ENCODE results near the gene NHSL2. TPM values are rescaled to one million over a fixed set of nuclear protein-coding genes. Genes with fewer than 3 reads are reported as not detected.

The NHSL2 gene
- total RNA-seq, 1 experiment from 2014 or later: 0.20 TPM

DNA sequence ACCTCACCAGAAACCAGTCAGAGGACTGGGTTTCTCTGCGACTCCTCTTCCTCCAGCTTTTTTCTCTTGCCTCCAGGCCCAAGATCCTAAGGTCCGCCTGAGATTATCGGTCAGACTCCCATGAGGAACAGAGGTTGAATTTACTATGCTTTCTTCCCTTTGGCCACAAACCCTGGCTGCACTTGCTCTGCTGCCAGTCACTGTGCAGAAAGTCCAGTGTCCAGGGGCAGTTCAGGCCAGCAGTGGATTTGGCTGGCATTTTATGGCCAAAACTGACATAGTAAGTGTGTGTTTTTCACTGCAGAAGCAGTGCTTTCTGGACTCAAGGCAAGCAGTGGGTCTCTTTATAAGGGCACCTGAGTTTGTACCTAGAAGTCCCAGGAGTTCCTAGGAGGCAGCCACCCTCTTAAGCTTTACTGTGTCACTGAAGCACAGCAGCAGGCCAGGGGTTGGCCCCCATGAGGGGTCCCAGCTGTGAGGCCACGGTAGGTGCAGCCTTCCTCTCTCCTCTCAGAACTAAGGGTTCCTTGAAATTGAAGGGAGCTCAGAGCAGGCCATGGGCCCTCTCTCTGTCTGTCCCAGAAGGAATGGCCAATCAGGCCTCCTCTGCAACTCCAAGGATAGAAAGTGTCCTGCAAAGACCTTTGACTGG, 217.7 kb downstream of the NHSL2 start:
- DNase-seq (ENCODE audit: low read depth): no peak

DNA sequence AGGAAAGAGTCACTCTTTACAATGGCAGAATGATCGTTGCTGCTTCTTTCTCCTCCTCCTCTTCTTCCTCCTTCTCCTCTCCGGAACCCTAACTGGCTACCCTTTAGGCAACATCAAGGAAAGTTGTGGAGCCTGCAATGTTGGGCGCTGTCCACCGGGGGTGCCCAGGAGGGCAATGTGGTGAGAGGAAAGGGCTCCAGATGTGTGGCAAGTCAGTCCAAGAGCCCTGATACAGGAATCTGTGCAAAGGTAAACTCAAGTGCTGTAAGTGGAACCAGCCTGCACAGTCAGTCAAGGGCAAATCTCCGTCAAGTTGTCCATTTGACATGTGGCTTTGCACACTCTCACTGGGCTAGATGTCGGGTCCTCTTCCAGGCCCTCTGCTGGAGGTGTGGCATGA, 218.2 kb downstream of the NHSL2 start:
- peak; percentile 34 for DNase-seq (ENCODE audit: low read depth)

DNA sequence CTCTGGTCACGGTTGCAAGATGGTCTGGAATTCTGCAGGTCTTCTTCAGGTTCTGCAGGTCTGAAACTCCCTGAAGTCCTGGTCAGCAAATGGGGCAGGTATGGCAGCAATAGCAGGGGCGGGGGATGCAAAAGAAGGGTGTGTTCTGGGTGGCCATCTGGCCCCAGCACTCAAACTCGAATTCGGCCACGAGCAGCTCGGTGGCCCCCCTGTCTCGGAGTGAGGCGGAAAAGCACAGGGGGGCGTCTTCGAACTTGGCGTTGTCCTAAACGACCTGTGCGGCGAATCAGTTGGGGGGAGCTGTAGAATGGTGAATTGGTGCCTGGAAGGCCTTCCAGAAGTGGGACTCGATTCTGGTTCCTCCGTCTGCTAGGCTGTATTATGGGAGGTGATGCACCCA, 219.0 kb downstream of the NHSL2 start:
- DNase-seq (ENCODE audit: low read depth): no peak

DNA sequence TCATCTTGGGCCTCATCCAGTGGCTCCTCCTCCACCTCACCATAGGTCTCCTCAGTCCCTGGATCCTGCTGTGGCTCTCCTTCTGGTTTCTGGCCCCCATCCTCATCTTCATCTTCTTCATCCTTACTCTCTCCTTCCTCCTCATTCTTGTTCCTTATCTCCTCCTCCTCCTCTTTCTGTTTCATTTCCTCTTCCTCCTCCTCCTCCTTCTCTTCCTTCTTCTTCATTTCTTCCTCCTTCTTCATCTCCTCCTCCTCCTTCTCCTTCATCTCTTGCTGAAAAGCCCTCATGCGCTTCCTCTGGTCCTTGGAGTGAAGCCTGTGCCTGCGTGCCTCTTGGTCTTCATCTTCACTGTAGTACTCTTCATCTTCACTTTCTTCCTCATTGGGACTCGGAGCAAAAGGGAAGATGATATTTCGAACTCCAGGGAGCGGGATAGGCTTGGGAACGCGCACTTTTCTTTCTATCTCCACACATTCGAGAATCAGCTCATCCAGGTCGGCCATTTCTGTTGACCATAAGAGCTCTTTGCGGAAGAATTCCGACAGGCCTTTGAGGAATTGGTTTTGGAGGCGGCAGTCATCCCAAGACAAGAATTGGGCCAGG, 219.6 kb downstream of the NHSL2 start:
- no peak for DNase-seq (ENCODE audit: low read depth)

DNA sequence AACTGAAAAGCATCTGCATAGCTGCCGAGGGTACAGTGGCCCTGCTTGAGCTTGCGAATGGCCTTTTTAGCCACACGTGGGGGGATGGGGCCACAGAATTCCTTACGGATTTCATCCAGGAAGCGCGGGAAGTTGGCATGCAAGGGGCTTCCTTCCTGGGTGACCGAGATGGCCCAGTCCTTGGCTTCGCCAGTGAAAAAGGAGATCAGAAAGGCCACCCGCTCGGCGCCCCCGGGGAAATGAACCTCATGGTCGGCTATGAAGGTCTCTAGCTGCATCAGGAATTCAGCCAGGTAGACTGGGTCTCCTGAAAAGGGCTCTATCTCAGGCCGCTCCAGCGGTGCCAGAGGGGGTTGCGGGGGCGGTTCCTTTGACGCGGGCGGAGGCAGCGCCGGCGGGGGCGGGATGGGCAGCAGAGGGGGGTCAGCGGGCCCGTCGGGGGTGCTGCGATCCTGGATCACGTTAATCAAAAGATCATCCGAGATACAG, 220.2 kb downstream of the NHSL2 start:
- no peak for DNase-seq (ENCODE audit: low read depth)

DNA sequence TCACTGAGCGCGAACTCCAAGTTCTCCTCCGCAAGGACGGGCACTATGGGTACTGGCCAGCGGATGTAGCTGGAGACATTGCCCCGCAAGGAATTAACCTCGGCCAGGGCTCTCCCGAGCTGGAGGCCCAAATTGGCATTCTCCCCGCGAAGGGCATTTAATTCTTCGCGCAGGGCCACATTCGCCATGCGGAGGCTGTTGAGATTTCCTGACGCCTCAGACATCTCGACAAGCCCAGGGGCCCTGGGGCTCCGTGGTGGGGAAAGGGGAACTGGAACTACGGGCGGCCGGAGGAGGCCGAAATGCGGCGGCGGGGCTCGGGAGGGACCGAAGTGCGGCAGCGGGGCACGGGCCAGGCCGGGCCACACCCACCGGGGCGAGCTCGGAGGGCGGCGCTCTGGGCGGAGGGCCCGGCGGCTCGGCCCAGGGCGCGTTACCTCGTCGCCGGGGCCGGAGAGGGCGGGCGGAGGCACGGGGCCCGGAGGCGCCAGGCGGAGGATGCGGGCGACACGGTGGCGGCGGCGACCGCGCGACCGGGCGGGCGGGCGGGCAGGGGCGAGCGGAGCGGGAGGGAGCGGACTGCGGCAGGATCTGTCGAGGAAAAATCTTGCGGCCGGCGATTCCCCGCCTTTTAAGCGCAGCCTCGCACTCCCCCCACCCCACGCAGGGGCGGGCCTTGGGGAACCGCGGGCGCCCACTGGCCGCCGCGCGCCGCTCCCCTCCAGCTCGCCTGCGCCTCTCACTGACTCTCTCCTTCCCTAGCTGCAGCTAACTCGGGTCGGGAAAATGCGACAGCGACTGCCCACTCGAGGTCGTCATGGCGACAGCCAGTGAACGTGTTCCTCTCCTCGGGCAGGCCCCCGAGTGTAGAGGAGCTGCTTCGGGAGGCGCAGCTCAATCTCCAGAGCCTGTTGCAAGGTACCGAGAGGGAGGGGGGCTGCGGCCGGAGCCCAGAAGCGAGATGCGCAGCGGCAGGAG, 221.0 kb downstream of the NHSL2 start, which contains the start of gene RTL5:
TSS of gene RTL5 (minus strand) at position 599 of the 978 bp plus-strand sequence.
- peak; percentile 82 for DNase-seq (ENCODE audit: low read depth)

DNA sequence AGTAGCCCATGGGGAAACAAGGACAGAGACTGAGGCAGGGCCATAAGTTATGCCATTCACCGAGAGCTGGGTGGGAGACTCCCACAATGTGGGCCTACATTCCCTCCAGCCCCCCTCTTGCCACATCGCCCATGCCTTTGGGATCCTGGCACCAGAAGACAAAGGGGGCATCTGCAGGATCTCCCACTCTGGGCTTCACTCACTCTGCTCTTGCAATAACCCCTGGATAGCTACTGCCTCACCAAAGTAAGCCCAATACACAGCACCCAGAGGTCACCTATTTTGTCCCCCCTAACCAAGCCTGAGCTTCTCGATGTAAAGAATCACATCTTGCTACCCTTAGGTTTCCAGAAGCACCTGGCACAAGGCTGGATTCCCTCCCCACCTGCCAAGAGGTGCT, 221.8 kb downstream of the NHSL2 start:
- no peak for DNase-seq (ENCODE audit: low read depth)

DNA sequence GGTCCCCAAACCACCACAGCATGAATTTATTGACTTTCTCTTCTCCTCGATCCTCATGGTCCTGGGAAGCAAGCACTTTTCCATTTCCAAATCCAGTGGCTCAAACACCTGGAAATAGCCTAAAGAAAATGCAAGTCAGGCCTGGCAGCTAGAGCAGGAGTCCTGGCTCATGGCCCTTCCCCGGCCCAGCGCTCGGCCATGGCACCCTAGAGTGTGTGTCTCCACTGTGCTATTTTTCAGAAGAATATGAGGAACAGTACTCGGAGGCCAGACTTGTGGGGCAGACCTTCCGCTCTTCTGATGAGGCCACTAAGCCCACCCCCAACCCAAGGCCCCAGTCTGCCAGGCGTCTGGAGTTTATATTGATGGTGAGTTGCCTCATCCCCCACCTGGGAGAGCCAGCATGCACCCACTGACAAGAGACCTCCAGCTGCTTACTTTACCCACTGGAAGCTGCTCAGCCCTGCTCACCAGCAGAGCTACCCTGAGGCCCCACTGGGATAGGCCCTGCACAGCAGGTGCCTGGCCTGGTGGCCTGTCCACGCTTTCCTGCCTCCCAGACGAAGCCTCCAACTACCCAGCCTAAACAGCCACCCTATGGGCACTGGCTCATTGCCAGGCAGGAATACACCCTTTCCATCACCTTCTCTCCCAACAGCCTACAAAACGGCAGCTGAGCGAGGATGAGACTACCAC, 223.4 kb downstream of the NHSL2 start:
- DNase-seq (ENCODE audit: low read depth): no peak

DNA sequence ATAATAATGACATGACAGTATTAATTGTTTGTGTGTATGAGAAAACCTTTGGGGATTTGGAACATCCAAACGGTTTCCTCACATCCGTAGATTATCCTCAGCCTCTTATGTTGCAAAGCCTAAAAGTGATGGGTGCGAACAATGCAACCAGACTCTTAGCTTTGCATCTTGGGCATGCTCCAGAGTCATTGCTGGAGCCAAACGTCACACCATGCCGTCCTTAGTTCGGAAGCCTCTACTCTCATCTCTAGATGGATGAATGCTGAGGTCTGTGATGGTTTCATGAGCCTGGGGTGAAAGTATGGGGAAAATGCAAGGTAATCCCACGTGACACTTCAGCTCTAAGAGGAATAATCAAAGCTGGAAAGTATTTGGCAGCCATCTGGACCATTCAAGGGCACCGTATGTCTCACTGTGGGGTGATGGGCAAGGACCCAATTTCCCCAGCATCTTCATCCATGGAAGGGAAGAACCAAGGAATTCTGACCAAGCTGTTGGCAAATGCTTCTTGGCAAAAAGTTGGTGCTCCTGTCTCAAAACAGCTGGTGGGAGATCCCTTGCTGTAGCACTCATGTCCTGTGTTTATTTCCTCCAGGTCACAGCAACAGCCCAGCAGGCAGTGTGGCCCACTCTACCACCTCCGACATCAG, 227.3 kb downstream of the NHSL2 start:
- DNase-seq (ENCODE audit: low read depth): no peak

DNA sequence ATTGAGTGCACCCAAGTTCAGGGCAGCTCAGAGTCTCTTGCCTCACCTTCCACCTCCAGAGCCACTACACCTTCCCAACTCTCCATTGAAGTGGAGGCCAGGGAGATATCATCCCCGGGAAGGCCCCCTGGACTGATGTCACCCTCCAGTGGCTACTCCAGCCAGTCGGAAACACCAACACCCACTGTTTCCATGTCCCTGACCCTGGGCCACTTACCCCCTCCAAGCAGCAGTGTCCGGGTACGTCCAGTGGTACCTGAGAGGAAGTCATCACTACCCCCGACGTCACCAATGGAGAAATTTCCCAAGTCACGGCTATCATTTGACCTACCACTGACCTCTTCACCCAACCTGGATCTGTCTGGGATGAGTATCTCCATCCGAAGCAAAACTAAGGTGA, 228.9 kb downstream of the NHSL2 start:
- no peak for DNase-seq (ENCODE audit: low read depth)

DNA sequence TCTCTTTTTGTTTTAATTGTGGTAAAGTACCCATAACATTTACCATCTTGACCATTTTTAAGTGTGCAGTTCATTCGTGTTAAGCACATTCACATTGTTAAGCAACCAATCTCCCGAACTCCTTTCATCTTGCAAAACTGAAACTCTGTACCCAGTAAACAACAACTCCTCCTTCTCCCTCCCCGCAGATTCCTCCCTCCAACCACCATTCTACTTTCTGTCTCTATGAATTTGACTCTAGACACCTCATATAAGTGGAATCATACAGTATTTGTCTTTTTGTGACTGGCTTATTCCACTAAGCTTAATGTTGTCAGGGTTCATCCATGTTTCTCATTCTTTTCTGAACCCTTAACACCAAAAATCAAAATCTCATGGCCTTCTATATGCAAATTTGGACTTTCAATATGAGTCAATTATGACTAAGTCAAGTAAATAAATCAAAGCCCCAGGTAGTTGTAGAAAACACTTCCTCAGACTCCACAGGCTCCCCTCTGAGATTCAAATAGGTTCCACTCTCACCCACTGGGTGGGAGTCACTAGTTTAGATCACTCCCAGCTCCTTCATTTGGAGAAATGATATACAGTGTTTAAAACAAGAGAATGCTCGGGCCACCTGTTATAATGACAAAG, 230.8 kb downstream of the NHSL2 start:
- no peak for DNase-seq (ENCODE audit: low read depth)

DNA sequence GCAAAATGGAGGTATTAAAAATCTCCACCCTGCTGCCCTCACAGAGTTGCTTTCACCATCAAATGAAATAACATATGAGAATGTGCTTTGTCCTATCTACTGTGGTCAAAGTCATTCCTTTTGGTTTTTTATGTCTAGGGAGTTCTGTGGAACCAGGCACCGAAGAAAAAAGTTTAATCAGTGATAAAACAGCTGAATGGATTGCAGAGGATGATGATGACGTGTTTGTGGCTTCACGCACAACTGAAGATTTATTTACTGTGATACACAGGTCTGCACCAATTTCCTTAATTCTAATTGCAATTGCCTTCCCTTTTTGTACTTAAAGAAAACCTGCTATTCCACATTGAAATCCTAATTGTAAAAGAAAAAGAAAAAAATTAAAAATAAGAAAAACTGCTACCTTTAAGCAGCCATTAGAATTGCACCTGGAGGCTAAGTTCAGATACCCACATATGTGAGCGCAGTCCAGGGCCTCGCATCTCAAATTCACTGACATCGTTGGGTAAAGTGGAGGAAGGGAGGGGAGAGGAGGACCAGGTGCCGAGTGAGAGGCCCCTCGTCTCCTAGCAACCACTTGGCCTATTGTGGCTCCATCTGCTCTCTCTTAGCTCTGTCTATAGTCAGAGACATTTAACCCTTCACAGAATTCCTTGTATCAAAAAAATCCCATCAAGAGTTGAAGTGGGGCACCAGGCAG, 231.6 kb downstream of the NHSL2 start:
- no peak for DNase-seq (ENCODE audit: low read depth)

DNA sequence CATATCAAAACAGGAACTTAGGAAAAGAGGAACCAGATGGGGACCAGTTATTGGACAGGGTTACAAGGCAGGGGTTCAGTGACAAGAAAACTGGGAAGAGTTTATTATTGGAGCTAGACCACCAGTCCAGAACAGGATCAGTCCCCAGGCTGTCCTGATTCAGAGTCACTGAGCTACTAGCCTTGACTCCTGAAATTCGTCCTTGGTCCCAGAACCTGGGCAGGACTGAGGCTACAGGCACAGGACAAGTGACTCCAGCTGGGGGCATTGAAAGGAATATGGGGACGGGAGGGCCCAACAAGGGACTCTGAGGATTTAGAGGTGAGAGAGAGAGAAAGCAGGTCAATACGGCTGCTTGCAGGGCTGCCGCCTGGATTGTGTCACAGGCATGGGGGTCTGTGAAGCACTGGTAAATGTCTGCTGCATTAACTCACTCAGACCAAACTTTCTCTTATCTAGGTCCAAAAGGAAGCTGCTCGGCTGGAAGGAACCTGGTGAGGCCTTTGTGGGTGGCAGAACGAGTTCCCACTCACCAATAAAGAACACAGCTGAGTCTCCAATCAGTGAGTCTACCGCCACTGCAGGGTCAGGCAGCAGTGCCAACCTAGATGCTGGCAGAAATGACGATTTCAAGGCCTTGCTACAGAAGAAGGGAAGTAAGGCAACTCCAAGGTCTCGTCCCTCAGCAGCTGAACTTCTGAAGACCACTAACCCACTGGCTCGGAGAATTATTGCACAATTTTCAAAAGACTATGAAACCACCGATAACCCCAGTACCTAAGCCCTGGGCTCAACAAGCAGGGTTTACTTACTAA, 232.4 kb downstream of the NHSL2 start:
- no peak for DNase-seq (ENCODE audit: low read depth)

DNA sequence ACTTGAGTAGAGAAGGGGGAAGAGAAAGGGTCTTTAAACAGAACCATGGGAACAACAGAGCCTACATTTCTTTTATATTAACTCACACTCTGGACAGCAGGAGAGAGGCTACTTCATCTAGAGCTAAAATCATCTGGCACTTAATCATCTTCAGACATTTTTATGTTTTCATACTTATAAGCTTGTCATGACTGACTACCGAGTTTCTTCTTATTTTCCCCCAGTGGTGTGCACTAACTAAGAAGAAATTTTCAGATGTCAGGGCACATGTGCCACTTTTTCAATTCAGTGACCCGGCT, 232.9 kb downstream of the NHSL2 start:
- no peak for DNase-seq (ENCODE audit: low read depth)

DNA sequence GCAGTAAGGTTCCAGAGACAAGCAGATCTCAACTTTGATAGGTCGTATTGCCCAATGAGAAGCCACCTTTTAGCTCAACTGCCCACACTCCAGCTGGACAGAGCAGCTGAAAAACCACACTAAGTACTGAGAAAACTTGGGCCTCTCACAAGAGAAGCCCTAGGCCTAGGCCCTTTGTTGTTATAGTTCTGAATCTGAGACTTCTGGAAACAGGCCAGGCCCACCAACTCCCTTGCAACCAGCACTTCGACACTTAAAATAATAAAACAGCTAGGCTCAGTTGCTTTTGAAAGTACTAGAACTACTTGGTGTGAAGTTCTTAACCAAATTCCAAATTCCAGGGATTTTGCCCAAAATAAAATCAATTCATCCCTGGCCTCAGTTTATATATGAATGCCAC, 234.5 kb downstream of the NHSL2 start:
- no peak for DNase-seq (ENCODE audit: low read depth)

DNA sequence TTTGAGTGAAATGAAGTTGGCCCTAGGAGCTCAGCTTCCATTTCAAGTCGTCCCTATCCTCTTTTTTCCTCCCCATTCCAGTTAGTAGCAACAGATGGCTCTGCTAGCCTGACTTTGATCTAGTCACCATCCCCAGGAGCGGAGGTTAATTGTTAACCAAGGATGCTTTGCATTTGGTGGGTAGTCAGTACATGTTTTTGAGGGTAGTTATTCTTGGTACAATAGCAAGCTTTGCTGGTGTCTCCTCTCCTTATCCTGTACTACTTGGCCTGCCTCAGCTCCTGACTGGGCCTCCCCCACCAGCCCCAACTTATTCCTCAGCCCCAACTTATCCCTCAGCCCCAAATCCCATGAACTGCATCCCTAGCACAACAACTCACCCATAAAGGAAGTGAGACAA, 235.9 kb downstream of the NHSL2 start:
- DNase-seq (ENCODE audit: low read depth): no peak

DNA sequence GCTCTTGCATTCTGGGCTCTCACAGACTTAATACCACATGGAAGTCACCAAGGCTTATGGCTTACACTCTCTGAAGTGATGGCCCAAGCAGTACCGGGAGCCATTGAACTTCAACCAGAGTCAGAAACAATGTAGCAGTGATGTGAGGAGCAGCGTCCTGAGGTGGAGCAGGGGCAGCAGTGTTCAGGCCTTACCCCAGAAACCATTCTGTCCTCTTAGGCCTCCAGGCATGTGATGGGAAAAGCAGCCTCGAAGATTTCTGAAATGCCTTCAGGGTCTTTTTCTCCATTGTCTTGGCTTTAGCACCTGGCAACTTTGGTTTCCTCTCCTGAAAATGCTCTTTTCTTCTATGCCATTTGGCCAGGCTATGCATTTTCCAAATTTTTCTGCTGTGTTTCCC, 248.1 kb downstream of the NHSL2 start:
- no peak for DNase-seq (ENCODE audit: low read depth)

DNA sequence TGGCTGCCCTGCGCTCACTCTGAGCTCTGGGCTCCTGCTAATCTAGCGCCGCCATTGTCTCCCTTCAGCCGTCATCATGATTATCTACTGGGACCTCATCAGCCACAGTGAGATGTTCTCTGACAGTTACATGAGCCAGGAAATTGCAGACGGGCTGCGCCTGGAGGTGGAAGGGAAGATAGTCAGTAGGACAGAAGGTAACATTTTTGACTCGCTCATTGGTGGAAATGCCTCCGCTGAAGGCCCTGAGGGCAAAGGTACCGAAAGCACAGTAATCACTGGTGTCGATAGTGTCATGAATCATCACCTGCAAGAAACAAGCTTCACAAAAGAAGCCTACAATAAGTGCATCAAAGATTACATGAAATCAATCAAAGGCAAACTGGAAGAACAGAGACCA, 249.1 kb downstream of the NHSL2 start:
- DNase-seq (ENCODE audit: low read depth): no peak

DNA sequence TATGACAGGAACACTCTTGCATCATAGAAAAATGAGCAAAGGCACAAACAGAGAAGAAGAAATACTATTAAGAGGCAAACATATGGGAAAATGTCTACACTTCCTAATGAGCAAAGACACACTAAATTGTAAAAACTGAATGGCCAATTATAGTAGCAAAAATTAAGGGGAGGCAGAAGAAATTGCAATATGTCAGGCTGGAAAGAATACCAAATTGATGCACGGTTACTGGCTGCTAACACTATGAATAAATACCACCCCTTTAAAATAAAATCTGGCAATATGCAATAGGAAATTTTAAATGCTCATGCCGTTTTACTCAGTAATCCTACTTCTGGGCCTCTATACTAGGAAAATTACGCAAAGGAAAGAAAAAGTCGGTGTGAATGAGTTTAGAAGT, 254.9 kb downstream of the NHSL2 start:
- no peak for DNase-seq (ENCODE audit: low read depth)

Measured in M059J (cell line).